ENCODE data around the gene CHRNA4.

The CHRNA4 gene

DNA sequence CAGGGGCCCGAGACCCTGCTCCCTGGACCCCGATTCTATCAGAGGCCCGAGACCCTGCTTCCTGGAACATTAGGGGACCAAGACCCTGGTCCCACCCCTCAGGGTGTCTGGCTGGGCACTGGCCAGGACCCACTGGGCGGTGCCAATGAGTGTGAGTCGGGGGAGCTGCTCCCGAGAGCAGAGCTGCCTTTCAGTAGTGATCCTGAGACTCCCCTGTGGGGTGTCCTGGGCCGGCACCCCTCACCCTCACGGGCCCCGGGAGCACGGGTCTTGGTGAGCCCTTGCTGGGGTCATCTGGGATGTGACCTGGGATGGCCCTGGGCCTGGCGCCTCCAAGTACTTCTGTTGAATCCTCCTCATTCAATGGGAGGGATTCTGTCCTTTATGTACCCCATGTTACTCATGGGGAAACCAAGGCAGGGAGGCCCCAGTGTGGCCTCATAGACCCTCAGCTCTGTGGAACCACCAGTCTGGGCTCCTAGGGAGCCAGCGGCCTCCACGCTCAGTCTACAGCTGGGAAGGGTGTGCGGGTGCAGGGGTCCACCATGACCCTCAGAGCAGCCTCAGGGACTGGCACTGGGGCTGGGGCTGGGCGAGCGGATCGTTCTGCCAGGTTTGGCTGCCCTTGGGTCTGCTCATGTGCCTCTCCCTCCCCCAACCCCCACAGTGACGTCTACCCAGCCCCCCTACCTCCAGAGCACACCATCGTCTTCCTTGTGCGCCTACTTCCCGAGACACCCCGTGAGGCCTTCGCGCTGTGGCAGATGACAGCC lies 42.6 kb downstream of the CHRNA4 start:
- DNase-seq: no peak

DNA sequence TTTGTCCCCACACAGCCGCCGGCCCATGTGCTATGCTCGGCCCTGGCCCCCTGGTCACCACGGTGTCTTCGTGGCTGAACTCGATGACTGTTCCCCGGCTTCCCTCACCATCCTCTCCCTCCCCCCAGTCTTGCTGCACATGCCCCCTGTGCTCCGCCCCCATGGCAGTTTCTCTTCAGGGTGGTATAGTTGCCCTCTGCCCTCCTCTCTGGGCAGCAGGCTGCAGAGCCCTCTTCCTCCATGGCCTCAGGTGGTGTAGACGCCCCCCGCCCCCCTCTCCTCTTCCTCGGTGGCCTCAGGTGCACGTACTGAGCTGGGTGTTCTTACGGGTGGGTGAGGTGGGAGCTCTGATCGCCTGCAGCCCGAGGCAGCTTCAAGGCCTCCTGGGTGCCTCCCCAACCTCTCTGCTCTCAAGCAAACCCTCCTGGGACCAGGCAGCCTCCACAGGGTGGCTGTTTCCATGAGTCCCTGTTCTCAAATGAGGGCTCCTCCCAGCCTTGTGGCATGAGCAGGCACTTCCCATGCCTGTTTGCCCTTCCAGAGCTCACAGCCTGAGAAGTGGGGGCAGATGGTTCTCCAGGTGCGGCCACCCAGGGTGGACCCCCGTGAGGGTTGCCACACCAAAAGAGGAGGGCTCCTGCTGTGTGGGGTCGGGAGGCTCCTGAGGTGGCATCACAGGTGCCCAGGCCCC lies 43.4 kb downstream of the CHRNA4 start:
- DNase-seq: no peak

DNA sequence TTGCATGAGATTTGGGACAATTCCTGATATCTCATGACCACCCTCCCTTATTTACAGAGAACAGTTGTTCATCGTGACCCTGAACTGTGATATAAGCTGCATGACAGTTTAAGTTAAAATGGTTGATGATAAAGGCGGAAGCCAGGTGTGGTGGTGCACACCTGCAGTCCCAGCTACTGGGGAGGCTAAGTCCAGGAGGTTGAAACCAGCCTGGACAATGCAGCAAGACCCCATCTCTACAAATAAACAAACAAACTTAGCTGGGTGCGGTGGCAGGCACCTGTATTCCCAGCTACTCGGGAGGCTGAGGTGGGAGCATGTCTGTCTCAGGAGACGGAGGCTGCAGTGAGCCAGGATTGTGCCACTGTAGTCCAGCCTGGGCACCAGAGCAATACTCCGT lies 44.1 kb downstream of the CHRNA4 start:
- no peak for DNase-seq

DNA sequence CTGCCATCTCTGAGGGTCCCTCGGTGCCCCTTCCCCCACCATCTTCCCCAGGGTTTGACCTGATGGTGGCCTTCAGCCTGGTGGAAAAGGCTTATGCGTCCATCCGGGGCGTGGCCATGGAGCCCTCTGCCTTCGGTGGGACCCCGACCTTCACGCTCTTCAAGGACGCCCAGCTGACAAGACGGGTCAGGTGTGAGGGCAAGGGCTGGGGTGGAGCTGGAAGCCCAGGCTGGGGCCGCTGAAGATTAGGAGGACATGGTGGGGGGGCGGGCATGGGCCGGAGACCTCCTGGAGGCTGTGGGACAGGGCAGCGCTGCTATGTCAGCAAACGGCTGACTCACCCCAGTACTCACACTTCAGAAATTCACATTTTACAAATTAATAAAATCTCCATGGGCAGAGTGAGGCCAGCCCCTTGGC lies 44.6 kb downstream of the CHRNA4 start:
- DNase-seq: no peak

DNA sequence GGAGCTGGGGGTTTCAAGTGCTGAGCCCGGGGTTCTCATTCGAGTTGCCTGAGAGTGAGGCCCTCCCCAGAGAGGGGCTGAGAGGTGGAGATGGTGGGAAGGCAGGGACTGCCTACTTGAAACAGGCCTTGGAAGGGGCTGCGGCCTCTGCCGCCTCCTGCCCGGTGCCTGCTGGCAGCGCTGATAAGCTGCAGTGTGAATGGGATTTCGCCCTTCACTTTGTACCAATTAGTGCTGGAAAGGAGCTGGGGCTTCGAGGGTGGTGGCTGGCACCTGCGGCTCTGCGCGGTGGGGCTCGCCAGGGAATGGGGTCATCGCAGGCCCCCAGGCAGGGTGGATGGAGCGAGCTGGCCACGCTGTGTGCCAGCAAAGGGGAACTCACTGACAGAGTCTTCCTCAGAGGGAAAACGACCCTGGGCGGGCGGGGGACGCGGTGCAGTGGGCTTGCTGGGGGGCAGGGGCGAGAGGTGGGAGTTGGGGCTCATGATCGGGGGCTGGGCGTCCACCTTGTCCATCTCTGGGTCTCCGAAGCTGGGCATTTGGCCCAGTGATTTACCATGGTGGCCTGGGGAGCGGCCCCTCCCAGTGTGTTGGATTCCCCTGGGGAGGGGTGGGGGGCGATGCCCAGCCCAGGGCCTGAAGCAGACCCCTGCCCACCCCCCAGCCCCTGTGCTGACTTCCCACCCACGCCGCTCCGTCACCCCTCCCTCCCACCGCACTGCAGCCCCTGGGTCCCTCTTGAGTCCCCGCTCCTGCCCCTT lies 45.2 kb downstream of the CHRNA4 start:
- no peak for DNase-seq

DNA sequence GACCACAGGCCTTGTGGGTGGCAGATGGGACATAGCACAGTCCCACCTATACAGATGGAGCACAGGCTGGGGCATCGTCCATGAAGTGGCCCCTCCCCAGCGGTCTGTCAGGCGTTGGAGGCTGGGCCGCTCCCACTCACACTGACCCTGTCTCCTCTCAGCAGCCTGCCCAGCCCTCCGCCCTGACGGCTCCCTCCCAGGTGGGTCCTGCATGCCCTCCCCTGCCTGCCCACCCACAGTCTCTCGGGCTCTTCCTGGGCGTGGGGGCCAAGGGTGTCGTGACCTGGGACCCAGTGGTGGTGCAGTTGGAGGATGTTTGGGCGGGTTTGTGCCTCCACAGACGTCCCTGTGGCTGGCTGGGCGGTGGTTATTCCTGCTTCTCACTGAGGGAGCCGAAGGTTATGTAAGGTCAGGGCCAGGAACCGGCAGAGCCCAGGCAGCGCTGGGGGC lies 45.9 kb downstream of the CHRNA4 start:
- no peak for DNase-seq

DNA sequence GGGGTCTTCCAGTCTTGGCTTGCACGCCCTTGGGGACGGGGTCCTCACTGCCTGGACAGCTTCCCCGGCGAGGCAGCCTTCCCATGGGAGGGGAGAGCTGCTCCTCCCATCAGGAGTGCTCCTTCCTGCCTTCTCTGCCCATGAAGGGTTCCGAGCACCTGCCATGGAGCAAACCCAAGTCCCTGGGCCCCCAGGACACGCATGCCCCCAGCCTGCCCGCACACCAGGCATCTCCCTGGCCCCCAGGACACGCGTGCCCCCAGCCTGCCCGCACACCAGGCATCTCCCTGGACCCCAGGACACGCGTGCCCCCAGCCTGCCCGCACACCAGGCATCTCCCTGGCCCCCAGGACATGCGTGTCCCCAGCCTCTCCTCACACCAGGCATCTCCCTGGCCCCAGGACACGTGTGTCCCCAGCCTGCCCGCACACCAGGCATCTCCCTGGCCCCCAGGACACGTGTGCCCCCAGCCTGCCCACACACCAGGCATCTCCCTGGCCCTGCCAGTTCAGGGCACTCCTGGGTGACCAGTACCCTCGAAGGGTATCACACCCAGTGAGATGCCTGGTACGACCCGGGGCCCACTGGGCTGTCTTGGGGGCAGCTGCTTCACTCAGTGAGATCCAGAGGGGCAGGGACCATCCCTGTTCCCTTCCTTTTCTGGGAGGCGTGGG lies 46.4 kb downstream of the CHRNA4 start:
- DNase-seq: no peak

DNA sequence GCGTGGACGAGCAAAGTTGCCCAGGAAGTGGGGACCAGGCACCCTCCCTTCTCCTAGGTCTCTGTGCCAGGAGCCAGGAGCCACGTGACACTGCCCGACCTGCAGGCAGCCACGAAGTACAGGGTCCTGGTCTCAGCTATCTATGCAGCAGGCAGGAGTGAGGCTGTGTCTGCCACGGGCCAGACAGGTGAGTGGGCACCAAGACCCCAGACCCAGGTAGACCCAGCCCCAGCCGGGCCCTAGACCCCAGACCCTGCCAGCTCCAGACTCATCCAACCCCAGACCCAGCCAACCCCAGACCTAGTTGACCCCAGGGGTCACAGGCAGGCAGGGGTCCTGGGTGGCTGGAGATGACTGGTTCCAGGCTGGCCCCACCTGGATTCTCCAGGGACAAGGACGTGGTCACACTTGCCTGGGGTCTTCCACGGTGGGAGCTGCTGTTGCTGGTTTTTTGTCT lies 47.1 kb downstream of the CHRNA4 start:
- DNase-seq: no peak

DNA sequence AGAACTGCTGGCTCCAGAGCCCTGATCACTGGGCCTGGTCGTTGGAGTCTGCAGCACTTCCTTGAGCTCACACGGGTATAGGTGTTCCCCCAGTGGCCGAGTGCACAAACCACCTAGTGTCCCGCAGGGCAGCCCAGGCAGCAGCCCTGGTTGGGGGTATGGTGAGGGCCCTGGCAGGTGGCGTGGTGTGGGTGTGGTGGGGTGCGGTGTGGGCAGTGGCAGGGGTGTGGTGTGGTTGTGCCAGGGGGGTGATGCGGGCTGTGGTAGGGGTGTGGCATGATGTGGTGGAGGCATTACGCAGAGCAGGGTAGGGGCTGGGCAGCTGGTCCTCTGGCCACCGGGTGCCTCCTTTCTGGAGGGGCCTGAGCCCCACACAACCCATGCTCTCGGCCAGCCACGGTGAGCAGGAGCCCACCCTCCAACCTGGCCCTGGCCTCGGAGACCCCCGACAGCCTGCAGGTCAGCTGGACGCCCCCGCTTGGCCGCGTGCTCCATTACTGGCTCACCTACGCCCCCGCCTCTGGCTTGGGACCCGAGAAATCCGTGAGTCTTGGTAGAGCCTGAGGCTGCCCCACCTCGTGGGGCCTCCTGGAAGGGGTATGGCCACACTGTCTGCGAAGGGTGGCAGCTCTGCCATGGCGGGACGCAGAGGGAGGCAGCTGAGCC lies 47.7 kb downstream of the CHRNA4 start:
- DNase-seq: no peak

DNA sequence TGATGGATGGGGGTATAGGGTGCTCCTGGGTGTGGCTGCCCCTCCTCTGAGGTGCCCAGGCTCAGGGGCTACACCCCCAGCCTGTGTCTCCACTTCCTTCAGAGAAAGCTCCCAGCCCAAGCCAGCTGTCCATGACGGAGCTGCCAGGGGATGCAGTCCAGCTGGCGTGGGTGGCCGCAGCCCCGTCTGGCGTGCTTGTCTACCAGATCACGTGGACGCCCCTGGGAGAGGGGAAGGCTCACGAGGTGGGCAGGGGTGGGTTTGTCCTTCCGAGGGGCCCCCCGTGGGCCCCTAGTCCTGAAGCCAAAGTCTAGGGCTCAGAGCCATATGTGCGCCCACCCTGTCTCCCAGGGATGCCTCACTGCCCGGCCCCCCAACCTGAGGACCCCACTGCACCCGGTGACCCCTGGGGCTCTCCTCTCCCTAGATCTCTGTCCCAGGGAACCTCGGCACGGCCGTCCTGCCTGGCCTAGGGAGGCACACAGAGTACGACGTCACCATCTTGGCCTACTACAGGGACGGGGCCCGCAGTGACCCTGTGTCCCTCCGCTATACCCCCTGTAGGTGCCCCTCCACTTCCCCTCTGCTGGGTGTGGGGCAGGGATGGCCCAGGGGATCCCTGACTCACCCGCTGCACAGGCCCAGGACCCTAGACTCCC lies 48.3 kb downstream of the CHRNA4 start:
- DNase-seq: no peak

DNA sequence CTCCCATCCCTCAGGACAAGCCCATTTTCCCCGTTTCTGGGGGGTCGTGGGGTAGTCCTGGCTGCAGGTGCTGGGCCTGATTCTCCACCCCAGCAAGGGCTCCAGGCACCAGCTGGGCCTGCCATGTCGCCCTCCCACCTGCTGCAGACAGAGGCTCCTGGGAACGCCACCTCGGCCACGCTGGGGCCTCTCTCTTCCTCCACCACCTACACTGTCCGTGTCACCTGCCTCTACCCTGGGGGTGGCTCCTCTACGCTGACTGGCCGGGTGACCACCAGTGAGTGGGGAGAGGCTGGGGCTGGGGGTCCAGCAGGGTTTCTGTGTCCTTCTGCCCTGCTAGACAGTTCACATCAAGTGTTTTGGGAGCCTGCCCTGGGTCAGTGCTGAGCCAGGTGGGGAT lies 48.9 kb downstream of the CHRNA4 start:
- no peak for DNase-seq

DNA sequence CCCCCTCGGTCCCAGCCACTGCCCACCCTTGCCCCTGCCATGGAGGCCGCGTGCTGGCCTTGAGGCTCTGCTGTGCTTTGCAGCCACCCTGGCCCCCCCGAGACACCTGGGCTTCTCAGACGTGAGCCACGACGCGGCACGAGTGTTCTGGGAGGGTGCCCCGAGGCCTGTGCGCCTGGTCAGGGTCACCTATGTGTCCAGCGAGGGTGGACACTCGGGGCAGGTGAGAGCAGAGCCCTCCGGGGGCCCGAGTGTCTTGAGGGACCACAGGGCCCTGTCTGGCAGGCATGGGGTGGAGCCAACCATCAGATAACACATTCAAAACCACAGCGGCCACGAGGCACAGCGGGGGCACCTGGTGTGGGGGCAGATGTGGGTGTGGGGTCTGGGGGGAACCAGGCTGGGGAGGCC lies 49.3 kb downstream of the CHRNA4 start:
- no peak for DNase-seq

DNA sequence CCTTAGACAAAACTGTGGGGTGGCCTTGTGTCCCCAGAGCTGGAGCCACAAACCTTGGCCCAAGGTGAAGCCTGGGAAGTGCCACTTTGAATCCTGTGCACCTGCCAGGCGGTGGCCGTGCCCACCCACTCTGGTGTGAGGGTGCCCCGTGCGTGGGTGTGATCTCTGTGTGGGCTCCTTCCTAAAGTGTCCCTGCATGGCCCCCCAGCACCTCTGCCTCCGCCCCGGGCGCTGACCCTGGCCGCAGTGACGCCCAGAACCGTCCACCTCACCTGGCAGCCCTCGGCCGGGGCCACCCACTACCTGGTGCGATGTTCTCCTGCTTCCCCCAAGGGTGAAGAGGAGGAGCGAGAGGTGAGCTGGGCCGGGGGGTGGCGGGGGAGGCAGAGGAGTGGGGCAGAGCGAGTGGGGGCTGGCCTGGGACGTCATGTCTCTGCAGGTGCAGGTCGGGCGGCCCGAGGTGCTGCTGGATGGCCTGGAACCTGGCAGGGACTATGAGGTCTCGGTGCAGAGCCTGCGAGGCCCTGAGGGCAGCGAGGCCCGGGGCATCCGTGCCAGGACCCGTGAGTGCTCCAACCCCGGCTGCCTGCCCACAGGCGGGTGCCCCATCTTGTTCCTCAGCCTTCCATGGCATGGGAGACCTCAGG lies 49.8 kb downstream of the CHRNA4 start:
- no peak for DNase-seq

DNA sequence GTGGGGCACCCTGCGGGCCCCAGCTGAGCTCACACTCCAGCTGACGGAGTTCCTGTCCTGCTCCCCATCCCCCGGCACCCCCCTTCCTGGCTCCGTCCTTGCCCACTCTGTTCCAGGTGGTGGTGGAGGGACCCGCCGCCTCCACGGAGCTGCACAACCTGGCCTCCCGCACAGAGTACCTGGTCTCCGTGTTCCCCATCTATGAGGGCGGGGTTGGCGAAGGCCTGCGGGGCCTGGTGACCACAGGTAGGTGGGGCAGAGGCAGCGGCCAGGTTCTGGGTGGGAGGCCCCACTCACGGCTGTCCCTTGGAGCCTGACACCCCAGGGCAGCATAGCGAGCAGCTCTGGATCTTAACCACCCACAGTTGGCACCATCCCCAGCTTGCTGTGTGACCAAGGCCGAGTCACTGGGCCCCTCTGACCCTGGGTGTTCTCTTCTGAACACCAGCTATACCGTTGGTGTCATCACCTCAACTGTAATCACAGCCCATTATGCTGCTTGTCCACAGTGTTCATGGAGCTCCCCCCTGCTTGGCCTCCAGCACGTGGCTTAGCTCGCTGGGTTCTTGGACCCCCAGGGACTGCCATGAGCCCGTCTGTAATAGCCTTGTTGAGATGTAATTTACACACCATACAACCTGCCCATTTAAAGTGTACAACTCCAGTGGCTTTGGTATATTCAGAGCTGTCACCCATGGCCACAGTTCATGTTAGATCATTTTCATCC lies 50.7 kb downstream of the CHRNA4 start:
- DNase-seq: no peak

DNA sequence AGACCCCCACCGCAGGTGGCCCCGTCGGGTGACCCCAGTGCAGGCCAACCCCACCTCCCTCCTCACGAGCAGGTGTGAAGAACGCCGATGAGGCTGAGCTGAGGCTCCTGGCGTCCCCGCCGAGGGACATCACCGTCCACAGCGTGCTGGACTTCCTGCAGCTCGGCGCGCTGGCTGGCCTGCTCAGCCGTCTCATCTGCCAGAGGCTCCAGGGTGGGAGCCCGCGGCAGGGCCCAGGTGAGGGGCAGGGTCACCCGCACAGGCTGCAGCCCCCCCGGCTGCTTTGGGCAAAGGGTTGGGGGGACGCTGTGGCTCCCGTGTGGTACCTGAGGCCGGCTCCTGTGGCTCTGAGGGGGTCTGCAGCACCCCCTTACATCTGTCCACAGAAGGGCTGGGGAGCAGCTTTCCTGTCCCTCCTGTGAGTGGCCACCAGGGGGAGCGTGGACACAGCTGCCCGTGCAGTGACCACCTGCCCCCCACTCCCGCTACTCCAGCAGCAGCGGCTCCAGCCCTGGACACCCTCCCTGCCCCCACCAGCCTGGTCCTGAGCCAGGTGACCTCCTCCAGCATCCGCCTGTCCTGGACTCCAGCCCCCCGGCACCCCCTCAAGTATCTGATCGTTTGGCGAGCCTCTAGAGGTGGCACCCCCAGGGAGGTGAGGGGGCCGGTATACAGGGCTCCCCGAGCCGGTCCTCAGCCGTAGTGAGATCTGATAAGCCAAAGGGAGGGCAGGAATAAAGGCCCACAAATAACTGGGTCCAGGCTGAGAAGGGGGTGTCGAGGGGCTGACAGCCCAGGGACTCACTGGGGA lies 51.7 kb downstream of the CHRNA4 start:
- peak; percentile 44 to 62 (median 52) for DNase-seq

DNA sequence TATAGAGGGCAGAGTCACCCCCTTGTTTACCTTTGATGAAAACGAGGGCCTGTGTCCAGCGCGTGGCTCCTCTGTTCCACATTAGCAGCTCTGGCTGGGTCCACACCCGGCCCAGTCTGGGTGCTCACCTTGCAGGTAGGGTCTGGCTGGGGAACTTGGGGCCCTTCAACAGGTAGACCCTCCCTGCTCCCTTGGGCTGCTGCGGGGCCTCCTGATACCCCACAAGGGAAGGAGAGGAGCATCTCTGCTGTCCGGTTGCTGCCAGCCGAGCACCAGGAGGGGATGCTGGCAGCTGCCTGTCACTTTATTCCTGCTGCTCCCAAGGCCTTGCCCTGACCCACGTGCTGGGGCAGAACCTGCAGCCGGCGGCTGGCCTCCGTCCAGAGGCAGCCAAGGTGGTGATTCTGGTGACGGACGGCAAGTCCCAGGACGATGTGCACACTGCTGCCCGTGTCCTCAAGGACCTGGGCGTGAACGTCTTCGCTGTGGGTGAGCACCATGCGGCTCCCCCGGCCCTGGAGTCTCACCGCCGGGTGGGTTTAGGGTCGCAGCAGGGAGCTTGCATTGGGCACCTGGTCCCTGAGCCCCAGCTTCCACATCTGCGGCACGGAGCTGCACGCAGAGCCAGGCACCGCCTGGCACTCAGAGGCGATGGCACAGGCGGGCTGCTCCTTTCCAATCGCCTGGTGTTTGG lies 52.8 kb downstream of the CHRNA4 start:
- DNase-seq: no peak

DNA sequence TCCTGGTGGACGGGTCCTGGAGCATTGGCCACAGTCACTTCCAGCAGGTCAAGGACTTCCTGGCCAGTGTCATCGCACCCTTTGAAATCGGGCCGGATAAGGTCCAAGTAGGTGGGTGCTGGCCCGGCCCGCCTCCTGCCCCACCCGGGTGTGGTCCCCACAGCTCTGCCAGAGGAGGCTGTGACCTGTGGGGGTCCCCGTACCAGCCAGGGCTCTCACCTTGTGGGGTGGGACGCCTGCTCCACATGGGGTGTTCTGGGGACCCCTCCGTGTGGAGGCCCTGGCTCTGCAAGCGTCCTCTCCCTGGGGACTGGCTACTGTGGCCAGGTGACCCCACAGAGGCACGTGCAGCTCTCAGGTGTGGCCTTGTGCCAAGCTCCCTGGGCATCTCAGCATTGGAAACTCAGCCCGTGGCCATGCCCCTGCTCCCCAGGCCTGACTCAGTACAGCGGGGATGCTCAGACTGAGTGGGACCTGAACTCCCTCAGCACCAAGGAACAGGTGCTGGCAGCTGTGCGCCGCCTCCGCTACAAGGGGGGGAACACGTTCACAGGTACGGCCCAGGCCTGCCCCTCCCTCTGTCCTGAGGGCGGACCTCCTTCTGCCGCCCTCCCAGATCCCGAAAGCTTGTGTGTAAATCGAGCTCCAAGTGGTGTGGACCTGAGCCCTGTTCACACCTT lies 53.5 kb downstream of the CHRNA4 start:
- no peak for DNase-seq

All from suppressor macrophage treated with lipopolysaccharide for 1 hour (primary cell).